Activated CD8-positive, alpha-beta T cell treated with anti-CD3 and anti-CD28 coated beads for 36 hours (primary cell): ENCODE measurements around the gene TRAF6. TPM values are rescaled to one million over a fixed set of nuclear protein-coding genes. Genes with fewer than 3 reads are reported as not detected.

Experiments used
- ATAC-seq: fragments of 200-7000 bp; cut with Tn5 transposase; one replicate; pipeline ENCODE4 v1.10.0; 2021; ENCODE audit warnings: mild to moderate bottlenecking, moderate library complexity
- CTCF ChIA-PET: fragments of 350-600 bp; sonication (Branson Sonifier 250); formaldehyde crosslinking; loops from one replicate; lab custom pipeline; 2021; ENCODE audit warnings: antibody characterized with exemption; lab: Charles Lee
- POLR2A ChIA-PET: fragments of 350-600 bp; sonication (Branson Sonifier 250); formaldehyde crosslinking; loops from one replicate; lab custom pipeline; 2021; ENCODE audit warnings: antibody characterized with exemption; lab: Charles Lee
- DNase-seq: peaks from one replicate; pipeline ENCODE4 v3.0.0-alpha.2; 2020
- H3K27ac Mint-ChIP-seq: one replicate; pipeline ENCODE4 v1.8.0; 2021; ENCODE audit warnings: mild to moderate bottlenecking, mixed read lengths
- H3K27me3 Mint-ChIP-seq: one replicate; pipeline ENCODE4 v1.8.0; 2021; ENCODE audit warnings: mixed read lengths
- H3K36me3 Mint-ChIP-seq: one replicate; pipeline ENCODE4 v1.8.0; 2021; ENCODE audit warnings: low read depth, mixed read lengths
- H3K4me1 Mint-ChIP-seq: one replicate; pipeline ENCODE4 v1.8.0; 2021; ENCODE audit warnings: low read depth, mixed read lengths
- H3K4me3 Mint-ChIP-seq: one replicate; pipeline ENCODE4 v1.8.0; 2021; ENCODE audit warnings: mild to moderate bottlenecking, moderate library complexity, mixed read lengths
- H3K9me3 Mint-ChIP-seq: one replicate; pipeline ENCODE4 v1.8.0; 2021; ENCODE audit warnings: mixed read lengths
- CTCF ChIP-seq: fragments of 200-600 bp; IDR thresholded peaks from one replicate; pipeline ENCODE4 v1.8.0; 2022; ENCODE audit warnings: antibody characterized with exemption, mild to moderate bottlenecking
- intact Hi-C: fragments of 100-400 bp; cut with micrococcal nuclease; formaldehyde crosslinking; loops from one replicate; pipeline ENCODE4 v1.10.0; 2022
- total RNA-seq, 2 experiments: library from RNA; stranded (reverse); gene quantifications; one replicate each; pipeline ENCODE4 v1.2.3, GENCODE V29; 2021

The TRAF6 gene
- total RNA-seq, 2 experiments from 2014 or later, result 8.8 to 10.3 TPM

GRCh38 chr11:36540998-36541397, 30.9 kb upstream of the TRAF6 start:
- ChIA-PET POLR2A (no interaction called here), CTCF (interaction anchor here (1.0 to 1.5 kb wide), 5 partner anchors 28 to 251 kb away, joined by 3 to 6 read pairs (median 3); no protein-coding TSS in a partner anchor)
- Mint-ChIP-seq H3K4me1 (no peaks in the 10 kb centered on the region), H3K9me3 (no peaks in the 10 kb centered on the region), H3K27ac (no peak overlapping the region), H3K36me3 (no peaks in the 10 kb centered on the region), H3K4me3 (no peak overlapping the region), H3K27me3 (peaks cover 4% of the 10 kb centered on the region)
- DNase-seq, result peak; percentile 58
- peak; percentile 22 for TF ChIP-seq CTCF
- peak; percentile 79 for ATAC-seq
- intact Hi-C loops, result no loop called here

- ChIA-PET POLR2A (interaction anchor here (0.6 kb wide), 1 partner anchor 509 kb away, joined by 3 read pairs; no protein-coding TSS in a partner anchor), CTCF (interaction anchor here (1.3 to 2.3 kb wide), 2 partner anchors 21 to 30 kb away, joined by 3 to 7 read pairs; no protein-coding TSS in a partner anchor)
- no peak for ATAC-seq
- no peak overlapping the region for H3K27ac Mint-ChIP-seq
- H3K4me3 Mint-ChIP-seq, result no peak overlapping the region
- no peak for TF ChIP-seq CTCF
- DNase-seq, result no peak
- no peaks in the 10 kb centered on the region for H3K9me3 Mint-ChIP-seq
- H3K4me1 Mint-ChIP-seq, result no peaks in the 10 kb centered on the region
- no peaks in the 10 kb centered on the region for H3K36me3 Mint-ChIP-seq
- H3K27me3 Mint-ChIP-seq, result peaks cover 4% of the 10 kb centered on the region
- intact Hi-C loops, result no loop called here
Measured at GRCh38 chr11:36534276-36534840, 24.3 kb upstream of the TRAF6 start.

- TF ChIP-seq CTCF, result no peak
Measured at GRCh38 chr11:36532941-36533601, 23.0 kb upstream of the TRAF6 start.

GRCh38 chr11:36530840-36531239, 20.8 kb upstream of the TRAF6 start:
- intact Hi-C loops, result no loop called here
- Mint-ChIP-seq H3K9me3 (no peaks in the 10 kb centered on the region), H3K27me3 (peaks cover 14% of the 10 kb centered on the region), H3K27ac (no peak overlapping the region), H3K4me3 (no peak overlapping the region), H3K4me1 (no peaks in the 10 kb centered on the region), H3K36me3 (no peaks in the 10 kb centered on the region)
- no peak for TF ChIP-seq CTCF
- POLR2A ChIA-PET, result no interaction called here
- ATAC-seq, result no peak
- CTCF ChIA-PET, result interaction anchor here (1.3 kb wide), 1 partner anchor 17 kb away, joined by 4 read pairs; no protein-coding TSS in a partner anchor
- no peak for DNase-seq

More at GRCh38 chr11:36532941-36533601, 23.0 kb upstream of the TRAF6 start:
- Mint-ChIP-seq H3K4me1 (no peaks in the 10 kb centered on the region), H3K27me3 (peaks cover 10% of the 10 kb centered on the region), H3K9me3 (no peaks in the 10 kb centered on the region), H3K36me3 (no peaks in the 10 kb centered on the region), H3K27ac (no peak overlapping the region), H3K4me3 (no peak overlapping the region)
- CTCF ChIA-PET, result interaction anchor here (1.3 to 2.3 kb wide), 2 partner anchors 20 to 31 kb away, joined by 3 to 7 read pairs; no protein-coding TSS in a partner anchor
- intact Hi-C loops, result no loop called here
- DNase-seq (no peak), ATAC-seq (no peak)
- POLR2A ChIA-PET, result no interaction called here

GRCh38 chr11:36513965-36514364, 3.9 kb upstream of the TRAF6 start:
- CTCF ChIA-PET, result interaction anchor here (1.0 to 1.4 kb wide), 3 partner anchors 16 to 47 kb away, joined by 3 to 4 read pairs (median 3); no protein-coding TSS in a partner anchor
- ATAC-seq, result no peak

More at GRCh38 chr11:36513965-36514364, 3.9 kb upstream of the TRAF6 start:
- TF ChIP-seq CTCF, result no peak
- Mint-ChIP-seq H3K4me1 (peaks cover 9% of the 10 kb centered on the region), H3K27ac (no peak overlapping the region), H3K9me3 (peaks cover 7% of the 10 kb centered on the region), H3K4me3 (no peak overlapping the region), H3K27me3 (peaks cover 4% of the 10 kb centered on the region), H3K36me3 (no peaks in the 10 kb centered on the region)
- intact Hi-C loops, result no loop called here
- no peak for DNase-seq
- POLR2A ChIA-PET, result no interaction called here
